Measurements from ENCODE around the gene MYL5. TPM values are rescaled to one million over a fixed set of nuclear protein-coding genes. Genes with fewer than 3 reads are reported as not detected.
"Not testable (repeated sequence)": the region's sequence is repeated elsewhere in the genome, so short reads cannot be mapped to it uniquely, and the experiment has no call there.

The MYL5 gene
- polyA plus RNA-seq, 1 experiment = 24.4 TPM

DNA sequence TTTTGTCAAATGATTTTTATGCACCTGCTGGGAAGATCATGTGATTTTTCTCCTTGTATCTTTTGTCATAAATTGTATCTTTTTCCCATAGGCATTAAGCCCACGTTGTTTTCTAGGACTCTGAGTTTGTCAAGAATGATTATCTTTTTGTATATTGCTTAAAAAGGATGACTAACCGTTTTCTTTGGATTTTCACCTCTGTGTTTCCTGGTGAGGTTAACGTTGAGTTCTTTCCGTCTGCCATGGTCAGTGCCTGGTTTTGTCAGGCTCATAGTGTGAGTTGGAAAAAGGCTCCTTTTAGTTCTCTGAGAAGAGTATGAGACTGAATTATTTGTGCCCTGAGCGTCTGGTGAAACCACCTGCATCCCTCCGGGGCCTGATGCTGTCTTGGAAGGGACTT is 53.2 kb downstream of the MYL5 start:
- Histone ChIP-seq H3K27me3 (ENCODE audit: control insufficient read depth, insufficient read depth, low read length) (no peaks in the 10 kb centered on the region), H3K4me3 (ENCODE audit: low read depth, low read length) (no peak overlapping the region), H3K36me3 (ENCODE audit: control insufficient read depth, insufficient read depth, low read length) (peaks cover 19% of the 10 kb centered on the region)
- ChIA-PET POLR2A (interaction anchor here (0.6 kb wide), 1 partner anchor 204 kb away, joined by 5 read pairs; no protein-coding TSS in a partner anchor), CTCF (no interaction called here)
- TF ChIP-seq, protein P1, sequence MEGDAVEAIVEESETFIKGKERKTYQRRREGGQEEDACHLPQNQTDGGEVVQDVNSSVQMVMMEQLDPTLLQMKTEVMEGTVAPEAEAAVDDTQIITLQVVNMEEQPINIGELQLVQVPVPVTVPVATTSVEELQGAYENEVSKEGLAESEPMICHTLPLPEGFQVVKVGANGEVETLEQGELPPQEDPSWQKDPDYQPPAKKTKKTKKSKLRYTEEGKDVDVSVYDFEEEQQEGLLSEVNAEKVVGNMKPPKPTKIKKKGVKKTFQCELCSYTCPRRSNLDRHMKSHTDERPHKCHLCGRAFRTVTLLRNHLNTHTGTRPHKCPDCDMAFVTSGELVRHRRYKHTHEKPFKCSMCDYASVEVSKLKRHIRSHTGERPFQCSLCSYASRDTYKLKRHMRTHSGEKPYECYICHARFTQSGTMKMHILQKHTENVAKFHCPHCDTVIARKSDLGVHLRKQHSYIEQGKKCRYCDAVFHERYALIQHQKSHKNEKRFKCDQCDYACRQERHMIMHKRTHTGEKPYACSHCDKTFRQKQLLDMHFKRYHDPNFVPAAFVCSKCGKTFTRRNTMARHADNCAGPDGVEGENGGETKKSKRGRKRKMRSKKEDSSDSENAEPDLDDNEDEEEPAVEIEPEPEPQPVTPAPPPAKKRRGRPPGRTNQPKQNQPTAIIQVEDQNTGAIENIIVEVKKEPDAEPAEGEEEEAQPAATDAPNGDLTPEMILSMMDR (IDR thresholded peaks at IDR 0.05; ENCODE audit: insufficient read depth, low read depth, low read length) = no peak
- DNase-seq (ENCODE audit: low read depth) = no peak

DNA sequence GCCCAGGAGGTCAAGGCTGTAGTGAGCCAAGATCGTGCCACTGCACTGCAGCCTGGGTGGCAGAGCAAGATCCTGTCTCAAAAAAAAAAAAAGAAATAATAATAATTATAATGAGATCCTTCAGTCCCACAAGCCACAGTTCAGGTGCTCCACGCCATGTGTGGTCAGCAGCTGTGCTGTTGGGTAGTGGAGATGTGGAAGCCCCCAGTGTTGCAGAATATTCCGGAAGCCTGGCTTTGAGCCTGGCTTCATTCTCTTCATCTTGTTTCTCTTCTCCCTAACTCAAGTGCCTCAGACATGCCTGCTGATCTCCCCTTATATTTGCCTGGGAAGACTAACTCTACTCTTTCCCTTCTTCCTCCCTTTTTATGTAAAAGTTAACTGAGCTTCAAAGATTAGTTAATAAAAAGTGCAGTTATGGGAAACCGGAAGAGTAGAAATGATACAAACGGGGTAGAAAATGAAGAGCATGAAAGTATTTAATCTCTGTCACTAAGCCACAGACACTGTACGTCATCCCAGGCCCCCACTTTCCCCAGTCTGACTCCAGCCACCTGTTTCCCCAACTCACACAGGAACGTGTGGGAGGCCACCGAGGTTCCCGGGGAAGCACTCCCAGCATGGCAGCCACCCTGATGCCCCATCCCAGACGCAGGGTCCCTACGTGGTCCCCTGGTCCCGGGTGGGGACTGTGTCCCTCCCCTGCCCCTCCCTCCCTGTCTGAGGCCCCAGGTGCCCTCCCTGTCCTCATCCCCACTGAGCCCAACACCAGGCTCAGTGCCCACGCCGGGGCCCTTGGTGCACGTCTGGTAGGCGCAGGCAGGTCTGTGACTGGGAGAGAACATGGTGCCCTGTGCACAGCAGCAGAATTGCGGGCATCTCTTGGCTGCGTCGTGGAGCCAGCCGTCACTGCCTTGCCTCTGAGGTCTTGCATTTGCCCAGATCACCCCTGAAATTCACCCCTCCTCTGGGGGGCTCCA is 55.3 kb downstream of the MYL5 start:
- CTCF ChIA-PET = interaction anchor here (1.0 to 2.2 kb wide), 2 partner anchors 12 to 13 kb away, joined by 3 to 6 read pairs; no protein-coding TSS in a partner anchor
- Histone ChIP-seq H3K4me3 (ENCODE audit: low read depth, low read length) (no peak overlapping the region), H3K36me3 (ENCODE audit: control insufficient read depth, insufficient read depth, low read length) (peaks cover 27% of the 10 kb centered on the region), H3K27me3 (ENCODE audit: control insufficient read depth, insufficient read depth, low read length) (no peaks in the 10 kb centered on the region)
- POLR2A ChIA-PET = no interaction called here
- no peak for DNase-seq (ENCODE audit: low read depth)
- TF ChIP-seq, protein P1 (IDR thresholded peaks at IDR 0.05; ENCODE audit: insufficient read depth, low read depth, low read length) = no peak

DNA sequence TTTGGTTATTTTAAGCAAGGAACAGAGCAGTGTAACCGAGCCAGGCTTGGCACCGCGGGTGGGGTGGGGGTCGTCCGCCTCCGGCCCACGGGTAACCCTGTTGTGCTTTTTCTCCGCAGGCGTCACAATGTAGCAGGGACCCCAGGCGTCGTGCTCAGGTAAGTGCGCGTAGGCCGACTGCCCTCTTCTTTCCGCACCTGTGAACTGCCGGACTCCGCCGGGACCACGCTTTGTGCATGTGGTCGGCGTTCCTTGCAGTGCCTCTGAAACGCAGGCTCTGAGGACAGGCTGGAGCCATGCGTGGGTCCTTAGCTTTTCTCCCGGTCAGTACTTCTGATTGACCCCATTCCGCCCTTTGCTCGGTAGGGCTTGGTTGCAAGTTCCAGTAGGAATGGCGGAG is 56.2 kb downstream of the MYL5 start:
- Histone ChIP-seq H3K36me3 (ENCODE audit: control insufficient read depth, insufficient read depth, low read length) (peaks cover 34% of the 10 kb centered on the region), H3K27me3 (ENCODE audit: control insufficient read depth, insufficient read depth, low read length) (no peaks in the 10 kb centered on the region), H3K4me3 (ENCODE audit: low read depth, low read length) (no peak overlapping the region)
- TF ChIP-seq, protein P1 (IDR thresholded peaks at IDR 0.05; ENCODE audit: insufficient read depth, low read depth, low read length) = no peak
- POLR2A ChIA-PET = no interaction called here
- no peak for DNase-seq (ENCODE audit: low read depth)
- CTCF ChIA-PET = interaction anchor here (2.2 kb wide), 1 partner anchor 12 kb away, joined by 6 read pairs; no protein-coding TSS in a partner anchor

DNA sequence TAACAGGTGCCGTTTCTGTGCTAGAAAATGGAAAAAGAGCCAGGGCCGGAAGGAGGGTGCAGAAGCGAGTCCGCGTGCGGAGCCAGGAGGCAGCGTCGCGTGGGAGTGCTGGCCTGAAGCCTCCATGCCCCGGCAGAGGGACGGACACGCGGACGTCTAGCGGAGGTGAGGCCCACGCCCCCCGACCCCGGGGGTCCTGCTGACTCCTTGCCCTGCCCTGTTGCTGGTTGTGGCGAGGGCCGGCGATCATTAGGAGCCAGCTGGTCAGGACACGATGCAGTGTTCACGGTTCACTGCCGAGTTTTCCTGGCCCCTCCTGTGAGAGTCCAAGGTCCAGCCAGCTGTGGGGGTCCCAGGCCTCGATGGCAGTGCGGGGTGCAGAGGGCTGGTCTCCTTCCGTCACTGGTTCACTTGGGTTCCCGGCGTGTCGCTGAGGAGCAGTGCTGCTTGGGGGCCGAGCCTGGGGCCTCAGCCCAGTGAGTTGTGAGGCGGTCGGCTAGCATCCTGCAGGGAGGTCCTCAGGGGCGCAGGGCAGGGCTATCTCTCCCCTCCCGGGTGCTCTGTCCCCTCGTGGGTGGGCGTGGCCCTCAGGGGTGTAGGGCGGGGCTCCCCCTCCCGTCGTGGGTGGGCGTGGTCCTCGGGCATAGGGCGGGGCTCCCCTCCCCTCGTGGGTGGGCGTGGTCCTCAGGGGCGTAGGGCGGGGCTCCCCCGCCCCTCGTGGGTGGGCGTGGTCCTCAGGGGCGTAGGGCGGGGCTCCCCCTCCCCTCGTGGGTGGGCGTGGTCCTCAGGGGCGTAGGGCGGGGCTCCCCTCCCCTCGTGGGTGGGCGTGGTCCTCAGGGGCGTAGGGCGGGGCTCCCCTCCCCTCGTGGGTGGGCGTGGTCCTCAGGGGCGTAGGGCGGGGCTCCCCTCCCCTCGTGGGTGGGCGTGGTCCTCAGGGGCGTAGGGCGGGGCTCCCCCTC is 56.9 kb downstream of the MYL5 start:
- POLR2A ChIA-PET; H3K4me3 ChIP-seq (ENCODE audit: low read depth, low read length); H3K27me3 ChIP-seq (ENCODE audit: control insufficient read depth, insufficient read depth, low read length); DNase-seq (ENCODE audit: low read depth): not testable (repeated sequence)
- CTCF ChIA-PET = interaction anchor here (2.2 kb wide), 1 partner anchor 12 kb away, joined by 6 read pairs; no protein-coding TSS in a partner anchor
- peaks cover 35% of the 10 kb centered on the region for H3K36me3 ChIP-seq (ENCODE audit: control insufficient read depth, insufficient read depth, low read length)

Other genes with a start within 250 kb of the MYL5 start
- 5.7 and 8.8 TPM in 2 replicates for gene ZNF721, start 175.4 kb upstream of the MYL5 start, polyA plus RNA-seq (2011; rRNA removed)
- 41.0 and 55.9 TPM in 2 replicates for gene PIGG, start 175.3 kb upstream of the MYL5 start, polyA plus RNA-seq (2011; rRNA removed)
- not detected in 2 replicates for gene TMEM271, start 98.2 kb upstream of the MYL5 start, polyA plus RNA-seq (2011; rRNA removed)
- 0.10 and 0.22 TPM in 2 replicates for gene PDE6B, start 49.0 kb upstream of the MYL5 start, polyA plus RNA-seq (2011; rRNA removed)
- 275 and 330 TPM in 2 replicates for gene ATP5ME, start 266 bp upstream of the MYL5 start, polyA plus RNA-seq (2011; rRNA removed)
- gene SLC49A3, start 14.6 kb downstream of the MYL5 start, polyA plus RNA-seq (2011; rRNA removed) = 1.6 and 2.8 TPM in 2 replicates
- gene PCGF3, start 31.3 kb downstream of the MYL5 start, polyA plus RNA-seq (2011; rRNA removed) = 28.3 and 37.6 TPM in 2 replicates
- 0.15 TPM in 1 of 2 replicates, not detected in the other for gene CPLX1, start 151.6 kb downstream of the MYL5 start, polyA plus RNA-seq (2011; rRNA removed)

Data from BJ (cell line).